HepG2 (cell line): ENCODE results near the gene SMOC1. TPM values are rescaled to one million over a fixed set of nuclear protein-coding genes. Genes with fewer than 3 reads are reported as not detected.

Experiments
- ARNTL ChIP-seq: sonication (generic); formaldehyde crosslinking; IDR thresholded peaks from 2 replicates; pipeline ENCODE4 v1.4.0; 2020; ENCODE audit warnings: mild to moderate bottlenecking, missing genetic modification reagents
- BORCS8-MEF2B ChIP-seq: sonication (generic); formaldehyde crosslinking; IDR thresholded peaks from 2 replicates; pipeline ENCODE4 v1.8.0; 2022; ENCODE audit warnings: mild to moderate bottlenecking, missing genetic modification reagents
- CENPX ChIP-seq: sonication (generic); formaldehyde crosslinking; IDR thresholded peaks from 2 replicates; pipeline ENCODE4 v1.9.0; 2021; ENCODE audit warnings: mild to moderate bottlenecking, missing genetic modification reagents, moderate library complexity
- EP300 ChIP-seq, 3 experiments: sonication (generic) in 1 of 3; formaldehyde crosslinking in 1 of 3; IDR thresholded peaks; 2 replicates each; pipeline versions ENCODE4 v1.5.1 to v1.6.1; 2011 to 2020; ENCODE audit warnings: low read depth in 2 of 3, low read length in 2 of 3, borderline replicate concordance in 1 of 3, improper control_type of control experiment in 1 of 3, mild to moderate bottlenecking in 1 of 3, missing genetic modification reagents in 1 of 3, moderate library complexity in 1 of 3
- ERF ChIP-seq: IDR thresholded peaks from 2 replicates; pipeline ENCODE4 v1.6.1; 2018; ENCODE audit warnings: missing biosample characterization, missing genetic modification reagents
- FOXA3 ChIP-seq: IDR thresholded peaks from 2 replicates; pipeline ENCODE4 v1.6.1; 2016; ENCODE audit warnings: missing genetic modification reagents, missing compliant biosample characterization
- HDAC1 ChIP-seq: sonication (generic); formaldehyde crosslinking; IDR thresholded peaks from 2 replicates; pipeline ENCODE4 v1.5.1; 2020; ENCODE audit warnings: mild to moderate bottlenecking, missing genetic modification reagents
- KMT2B ChIP-seq: IDR thresholded peaks from 2 replicates; pipeline ENCODE4 v1.6.1; 2016; ENCODE audit warnings: missing genetic modification reagents, missing compliant biosample characterization
- REXO4 ChIP-seq: sonication (generic); formaldehyde crosslinking; IDR thresholded peaks from 2 replicates; pipeline ENCODE4 v1.8.0; 2022; ENCODE audit warnings: missing genetic modification reagents, mild to moderate bottlenecking, borderline replicate concordance
- SALL1 ChIP-seq: sonication (generic); formaldehyde crosslinking; IDR thresholded peaks from 2 replicates; pipeline ENCODE4 v1.8.0; 2022; ENCODE audit warnings: mild to moderate bottlenecking, missing genetic modification reagents
- SKI ChIP-seq: fragments of 450-650 bp; IDR thresholded peaks from one replicate; pipeline ENCODE4 v1.6.1; 2018; ENCODE audit warnings: mild to moderate bottlenecking; ENCODE audit not compliant: partially characterized antibody
- SOX13 ChIP-seq, 3 experiments: fragments of 450-650 bp in 1 of 3; sonication (generic) in 1 of 3; formaldehyde crosslinking in 1 of 3; IDR thresholded peaks in 2 of 3; conservative IDR thresholded peaks in 1 of 3; 2 replicates each; pipeline versions ENCODE4 v1.5.0 to v1.6.1; 2016 to 2020; ENCODE audit warnings: antibody characterized with exemption in 1 of 3, mild to moderate bottlenecking in 1 of 3, missing compliant biosample characterization in 1 of 3, missing genetic modification reagents in 1 of 3, moderate library complexity in 1 of 3
- SOX6 ChIP-seq, 2 experiments: fragments of 450-650 bp in 1 of 2; sonication (generic) in 1 of 2; formaldehyde crosslinking in 1 of 2; IDR thresholded peaks; 2 replicates each; pipeline versions ENCODE4 v1.4.0 to v1.6.1; 2017 to 2020; ENCODE audit warnings: antibody characterized with exemption in 1 of 2, mild to moderate bottlenecking in 1 of 2, missing genetic modification reagents in 1 of 2
- SRF ChIP-seq: IDR thresholded peaks from 2 replicates; pipeline ENCODE4 v1.6.1; 2011; ENCODE audit warnings: mild to moderate bottlenecking, low read depth, low read length, moderate library complexity
- TP53 ChIP-seq: sonication (generic); formaldehyde crosslinking; conservative IDR thresholded peaks from 2 replicates; pipeline ENCODE4 v1.4.0; 2020; ENCODE audit warnings: missing genetic modification reagents
- ZBTB7B ChIP-seq: sonication (generic); formaldehyde crosslinking; IDR thresholded peaks from 2 replicates; pipeline ENCODE4 v1.4.0; 2020; ENCODE audit warnings: missing genetic modification reagents
- ZFP36L1 ChIP-seq: sonication (generic); formaldehyde crosslinking; IDR thresholded peaks from 2 replicates; pipeline ENCODE4 v1.8.0; 2022; ENCODE audit warnings: mild to moderate bottlenecking, missing genetic modification reagents, moderate library complexity
- ZNF616 ChIP-seq: sonication (generic); formaldehyde crosslinking; IDR thresholded peaks from 2 replicates; pipeline ENCODE4 v1.5.0; 2020; ENCODE audit warnings: low read depth, mild to moderate bottlenecking, missing genetic modification reagents
- ZNF775 ChIP-seq: sonication (generic); formaldehyde crosslinking; IDR thresholded peaks from 2 replicates; pipeline ENCODE4 v1.4.0; 2020; ENCODE audit warnings: missing genetic modification reagents, mild to moderate bottlenecking, moderate library complexity, borderline replicate concordance
- polyA plus RNA-seq, 8 experiments: library from polyadenylated mRNA; depleted of rRNA in 3 of 8; stranded (reverse) in 7 of 8; unstranded in 1 of 8; fragments of >200 nt; fragmentation: Illumina TruSeq in 4 of 8; extraction: Trizol in 4 of 8; gene quantifications; 2 replicates each; pipeline versions ENCODE4 v1.2.1 to v1.2.3, GENCODE V29; 2011 to 2016; ENCODE audit warnings: low read depth in 4 of 8, missing spikeins in 1 of 8, mixed read lengths in 1 of 8; ENCODE audit not compliant: insufficient read depth in 1 of 8
- total RNA-seq, 5 experiments: library from RNA; depleted of rRNA; stranded (reverse); fragments of >200 nt; fragmentation: Illumina TruSeq; extraction: Trizol; gene quantifications; 2 replicates each; pipeline ENCODE4 v1.2.3, GENCODE V29; 2016; ENCODE audit warnings: low read depth in 1 of 5
- TF ChIP-seq, protein P1 (sequence below): fragments of 450-650 bp; IDR thresholded peaks from 2 replicates; pipeline ENCODE4 v1.6.1; 2017
- TF ChIP-seq, protein P2 (sequence below): sonication (generic); formaldehyde crosslinking; IDR thresholded peaks from 2 replicates; pipeline ENCODE4 v1.4.0; 2020; ENCODE audit warnings: missing genetic modification reagents
- TF ChIP-seq, protein P3 (sequence below): sonication (generic); formaldehyde crosslinking; IDR thresholded peaks from 2 replicates; pipeline ENCODE4 v1.5.0; 2020; ENCODE audit warnings: mild to moderate bottlenecking, missing genetic modification reagents, borderline replicate concordance
- TF ChIP-seq, protein P4 (sequence below): sonication (generic); formaldehyde crosslinking; IDR thresholded peaks from 2 replicates; pipeline ENCODE4 v1.8.1; 2023; ENCODE audit warnings: mild to moderate bottlenecking, inconsistent platforms, moderate library complexity, missing genetic modification reagents, borderline replicate concordance

SMOC1 gene
- total and polyA plus RNA-seq, 2 of the 13 experiments (the other 11 are each of a cell fraction or from before 2014, with no cell fraction given) = 17.8 to 35.6 TPM

DNA sequence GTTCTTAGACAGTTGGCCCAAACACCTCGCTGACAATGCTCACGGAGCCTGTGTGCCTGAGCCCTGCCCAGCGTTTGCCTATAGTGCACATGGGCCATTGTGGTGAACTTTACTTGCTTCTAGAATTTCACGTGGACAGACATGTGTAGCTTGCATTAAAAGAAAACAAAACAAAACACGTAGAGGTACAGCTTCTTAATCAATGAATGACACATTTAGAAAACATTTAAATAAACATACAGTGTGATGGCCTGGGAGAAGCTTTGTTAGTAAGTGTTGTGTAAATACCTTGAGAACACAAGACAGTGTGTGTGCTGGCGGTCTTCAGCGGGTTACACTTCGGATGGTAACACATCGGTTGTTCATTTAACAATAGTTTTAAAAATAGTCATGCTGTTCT is 38.1 kb downstream of the SMOC1 start (continued):
- TF ChIP-seq, protein P1, sequence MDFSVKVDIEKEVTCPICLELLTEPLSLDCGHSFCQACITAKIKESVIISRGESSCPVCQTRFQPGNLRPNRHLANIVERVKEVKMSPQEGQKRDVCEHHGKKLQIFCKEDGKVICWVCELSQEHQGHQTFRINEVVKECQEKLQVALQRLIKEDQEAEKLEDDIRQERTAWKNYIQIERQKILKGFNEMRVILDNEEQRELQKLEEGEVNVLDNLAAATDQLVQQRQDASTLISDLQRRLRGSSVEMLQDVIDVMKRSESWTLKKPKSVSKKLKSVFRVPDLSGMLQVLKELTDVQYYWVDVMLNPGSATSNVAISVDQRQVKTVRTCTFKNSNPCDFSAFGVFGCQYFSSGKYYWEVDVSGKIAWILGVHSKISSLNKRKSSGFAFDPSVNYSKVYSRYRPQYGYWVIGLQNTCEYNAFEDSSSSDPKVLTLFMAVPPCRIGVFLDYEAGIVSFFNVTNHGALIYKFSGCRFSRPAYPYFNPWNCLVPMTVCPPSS = no peak
- no peak for TF ChIP-seq ZNF775
- TF ChIP-seq REXO4 = no peak
- TF ChIP-seq ARNTL (CRISPR knock-in tag) = peak; percentile 72
- TF ChIP-seq SKI = peak; percentile 15
- TF ChIP-seq ZNF616 (CRISPR knock-in tag) = no peak
- no peak for TF ChIP-seq SOX6 (IDR thresholded peaks at IDR 0.05)
- TF ChIP-seq SOX6 (CRISPR knock-in tag; IDR thresholded peaks at IDR 0.05) = peak; percentile 79
- no peak for TF ChIP-seq ERF (CRISPR knock-in tag)
- TF ChIP-seq EP300 (IDR thresholded peaks at IDR 0.05; ENCODE audit: low read depth in 2 of 2, low read length in 2 of 2) = 0 out of 4 replicates have a peak, but pooled peaks of 1 of the 2 experiments have one; percentile 14
- no peak for TF ChIP-seq EP300 (CRISPR knock-in tag; IDR thresholded peaks at IDR 0.05; ENCODE audit: borderline replicate concordance)
- no peak for TF ChIP-seq ZBTB7B (CRISPR knock-in tag)
- TF ChIP-seq, protein P2, sequence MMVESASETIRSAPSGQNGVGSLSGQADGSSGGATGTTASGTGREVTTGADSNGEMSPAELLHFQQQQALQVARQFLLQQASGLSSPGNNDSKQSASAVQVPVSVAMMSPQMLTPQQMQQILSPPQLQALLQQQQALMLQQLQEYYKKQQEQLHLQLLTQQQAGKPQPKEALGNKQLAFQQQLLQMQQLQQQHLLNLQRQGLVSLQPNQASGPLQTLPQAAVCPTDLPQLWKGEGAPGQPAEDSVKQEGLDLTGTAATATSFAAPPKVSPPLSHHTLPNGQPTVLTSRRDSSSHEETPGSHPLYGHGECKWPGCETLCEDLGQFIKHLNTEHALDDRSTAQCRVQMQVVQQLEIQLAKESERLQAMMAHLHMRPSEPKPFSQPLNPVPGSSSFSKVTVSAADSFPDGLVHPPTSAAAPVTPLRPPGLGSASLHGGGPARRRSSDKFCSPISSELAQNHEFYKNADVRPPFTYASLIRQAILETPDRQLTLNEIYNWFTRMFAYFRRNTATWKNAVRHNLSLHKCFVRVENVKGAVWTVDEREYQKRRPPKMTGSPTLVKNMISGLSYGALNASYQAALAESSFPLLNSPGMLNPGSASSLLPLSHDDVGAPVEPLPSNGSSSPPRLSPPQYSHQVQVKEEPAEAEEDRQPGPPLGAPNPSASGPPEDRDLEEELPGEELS (CRISPR knock-in tag) = peak; percentile 62
- TF ChIP-seq TP53 (CRISPR knock-in tag) = no peak
- TF ChIP-seq FOXA3 = peak; percentile 48; the same call in 1 of the 2 replicates
- TF ChIP-seq ZFP36L1 (CRISPR knock-in tag) = 0 out of 2 replicates have a peak, but pooled peaks have one; percentile 17
- TF ChIP-seq KMT2B = no peak
- TF ChIP-seq BORCS8-MEF2B = no peak
- TF ChIP-seq, protein P3, sequence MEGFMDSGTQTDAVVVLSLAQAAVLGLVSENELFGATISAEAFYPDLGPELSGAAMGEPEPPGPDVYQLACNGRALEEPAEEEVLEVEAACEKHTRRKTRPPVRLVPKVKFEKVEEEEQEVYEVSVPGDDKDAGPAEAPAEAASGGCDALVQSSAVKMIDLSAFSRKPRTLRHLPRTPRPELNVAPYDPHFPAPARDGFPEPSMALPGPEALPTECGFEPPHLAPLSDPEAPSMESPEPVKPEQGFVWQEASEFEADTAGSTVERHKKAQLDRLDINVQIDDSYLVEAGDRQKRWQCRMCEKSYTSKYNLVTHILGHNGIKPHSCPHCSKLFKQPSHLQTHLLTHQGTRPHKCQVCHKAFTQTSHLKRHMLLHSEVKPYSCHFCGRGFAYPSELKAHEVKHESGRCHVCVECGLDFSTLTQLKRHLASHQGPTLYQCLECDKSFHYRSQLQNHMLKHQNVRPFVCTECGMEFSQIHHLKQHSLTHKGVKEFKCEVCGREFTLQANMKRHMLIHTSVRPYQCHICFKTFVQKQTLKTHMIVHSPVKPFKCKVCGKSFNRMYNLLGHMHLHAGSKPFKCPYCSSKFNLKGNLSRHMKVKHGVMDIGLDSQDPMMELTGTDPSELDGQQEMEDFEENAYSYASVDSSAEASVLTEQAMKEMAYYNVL (CRISPR knock-in tag) = 0 out of 2 replicates have a peak, but pooled peaks have one; percentile 39
- TF ChIP-seq, protein P4, sequence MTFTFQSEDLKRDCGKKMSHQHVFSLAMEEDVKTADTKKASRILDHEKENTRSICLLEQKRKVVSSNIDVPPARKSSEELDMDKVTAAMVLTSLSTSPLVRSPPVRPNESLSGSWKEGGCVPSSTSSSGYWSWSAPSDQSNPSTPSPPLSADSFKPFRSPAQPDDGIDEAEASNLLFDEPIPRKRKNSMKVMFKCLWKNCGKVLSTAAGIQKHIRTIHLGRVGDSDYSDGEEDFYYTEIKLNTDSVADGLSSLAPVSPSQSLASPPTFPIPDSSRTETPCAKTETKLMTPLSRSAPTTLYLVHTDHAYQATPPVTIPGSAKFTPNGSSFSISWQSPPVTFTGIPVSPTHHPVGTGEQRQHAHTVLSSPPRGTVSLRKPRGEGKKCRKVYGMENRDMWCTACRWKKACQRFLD = no peak
- TF ChIP-seq HDAC1 (CRISPR knock-in tag) = 0 out of 2 replicates have a peak, but pooled peaks have one; percentile 16
- TF ChIP-seq SALL1 = peak; percentile 20; the same call in 1 of the 2 replicates
- no peak for TF ChIP-seq SRF
- 0 out of 2 replicates have a peak, but pooled peaks have one; percentile 43 for TF ChIP-seq SOX13 (IDR thresholded peaks at IDR 0.05)
- peak in 1 of 2 experiments; percentile 67; a peak in 2 of 4 replicates for TF ChIP-seq SOX13 (CRISPR knock-in tag; conservative IDR thresholded peaks at IDR 0.05 in 1 of 2, IDR thresholded peaks at IDR 0.05 in 1 of 2)
- TF ChIP-seq CENPX (CRISPR knock-in tag) = no peak
